Fibroblast of the aortic adventitia (primary cell): Measurements from ENCODE around the gene PLEKHG1. TPM values are rescaled to one million over a fixed set of nuclear protein-coding genes. Genes with fewer than 3 reads are reported as not detected.

Experiments used
- DNase-seq: peaks from one replicate; pipeline ENCODE4 v3.0.0-alpha.2; 2010; ENCODE audit warnings: low read depth
- H3K4me3 ChIP-seq: 2 replicates; pipeline ENCODE4 v1.5.1; 2011; ENCODE audit warnings: low read depth, mild to moderate bottlenecking, control low read depth, low read length, moderate library complexity
- CTCF ChIP-seq: IDR thresholded peaks from 2 replicates; pipeline ENCODE4 v1.5.1; 2011; ENCODE audit warnings: mild to moderate bottlenecking, low read length, control low read depth, inconsistent platforms; ENCODE audit not compliant: insufficient read depth
- total RNA-seq: library from RNA; depleted of rRNA; stranded (reverse); fragments of >200 nt; gene quantifications from 2 replicates; pipeline ENCODE4 v1.2.3, GENCODE V29; 2012; ENCODE audit warnings: low replicate concordance

PLEKHG1 gene
- 1.9 and 3.7 TPM in 2 replicates for total RNA-seq

- peak; percentile 36 for DNase-seq
- H3K4me3 ChIP-seq, result peak within 1 kb of the TSS; percentile 69
- no peak for TF ChIP-seq CTCF
These were observed at the start of gene PLEKHG1 for GRCh38 chr6:150599199-150600009. Gene PLEKHG1 (plus strand): TSS chr6:150599885. CDS start chr6:150733682, 133,797 bp downstream.

- H3K4me3 ChIP-seq, result no peak overlapping the region
- DNase-seq, result no peak
- TF ChIP-seq CTCF, result no peak
These were observed 49.4 kb upstream of the PLEKHG1 start for GRCh38 chr6:150550244-150550643.

- no peak for DNase-seq
- no peak overlapping the region for H3K4me3 ChIP-seq
- no peak for TF ChIP-seq CTCF
These were observed 42.6 kb upstream of the PLEKHG1 start for GRCh38 chr6:150557043-150557599.

- DNase-seq, result no peak
- no peak overlapping the region for H3K4me3 ChIP-seq
- no peak for TF ChIP-seq CTCF
These were observed 39.4 kb upstream of the PLEKHG1 start for GRCh38 chr6:150560004-150560883.

GRCh38 chr6:150560884-150561219 lies 38.8 kb upstream of the PLEKHG1 start:
- no peak for TF ChIP-seq CTCF
- no peak overlapping the region for H3K4me3 ChIP-seq
- no peak for DNase-seq

- DNase-seq, result no peak
- no peak for TF ChIP-seq CTCF
- H3K4me3 ChIP-seq, result no peak overlapping the region
These were observed 33.7 kb upstream of the PLEKHG1 start for GRCh38 chr6:150565945-150566344.
